ENCODE data around the gene USP15.

Gene USP15

GRCh38 chr12:62288328-62288727 is 28.1 kb downstream of the USP15 start (continued):
- no peak for TF ChIP-seq TSHZ1 (tag by site-specific recombination; IDR thresholded peaks at IDR 0.05; ENCODE audit: borderline replicate concordance)
- no peak for TF ChIP-seq ZNF18 (tag by site-specific recombination; IDR thresholded peaks at IDR 0.05)

GRCh38 chr12:62290846-62291245 is 30.6 kb downstream of the USP15 start:
- H3K27ac ChIP-seq (ENCODE audit: extremely low read depth, low read depth, low read length), result no peak overlapping the region
- no peaks in the 10 kb centered on the region for H3K9me3 ChIP-seq (ENCODE audit: control insufficient read depth, insufficient read depth, low read depth, low read length)
- TF ChIP-seq SCRT2 (tag by site-specific recombination; IDR thresholded peaks at IDR 0.05), result no peak
- TF ChIP-seq ZNF350 (tag by site-specific recombination; IDR thresholded peaks at IDR 0.05), result no peak
- no peak for TF ChIP-seq ZNF660 (tag by site-specific recombination; IDR thresholded peaks at IDR 0.05)
- no peak for TF ChIP-seq ZNF157 (tag by site-specific recombination; IDR thresholded peaks at IDR 0.05)
- no peak for TF ChIP-seq ZNF558 (tag by site-specific recombination; IDR thresholded peaks at IDR 0.05)
- TF ChIP-seq, protein P1, sequence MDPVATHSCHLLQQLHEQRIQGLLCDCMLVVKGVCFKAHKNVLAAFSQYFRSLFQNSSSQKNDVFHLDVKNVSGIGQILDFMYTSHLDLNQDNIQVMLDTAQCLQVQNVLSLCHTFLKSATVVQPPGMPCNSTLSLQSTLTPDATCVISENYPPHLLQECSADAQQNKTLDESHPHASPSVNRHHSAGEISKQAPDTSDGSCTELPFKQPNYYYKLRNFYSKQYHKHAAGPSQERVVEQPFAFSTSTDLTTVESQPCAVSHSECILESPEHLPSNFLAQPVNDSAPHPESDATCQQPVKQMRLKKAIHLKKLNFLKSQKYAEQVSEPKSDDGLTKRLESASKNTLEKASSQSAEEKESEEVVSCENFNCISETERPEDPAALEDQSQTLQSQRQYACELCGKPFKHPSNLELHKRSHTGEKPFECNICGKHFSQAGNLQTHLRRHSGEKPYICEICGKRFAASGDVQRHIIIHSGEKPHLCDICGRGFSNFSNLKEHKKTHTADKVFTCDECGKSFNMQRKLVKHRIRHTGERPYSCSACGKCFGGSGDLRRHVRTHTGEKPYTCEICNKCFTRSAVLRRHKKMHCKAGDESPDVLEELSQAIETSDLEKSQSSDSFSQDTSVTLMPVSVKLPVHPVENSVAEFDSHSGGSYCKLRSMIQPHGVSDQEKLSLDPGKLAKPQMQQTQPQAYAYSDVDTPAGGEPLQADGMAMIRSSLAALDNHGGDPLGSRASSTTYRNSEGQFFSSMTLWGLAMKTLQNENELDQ (tag by site-specific recombination; IDR thresholded peaks at IDR 0.05; ENCODE audit: low read depth), result no peak
- TF ChIP-seq, protein P2, sequence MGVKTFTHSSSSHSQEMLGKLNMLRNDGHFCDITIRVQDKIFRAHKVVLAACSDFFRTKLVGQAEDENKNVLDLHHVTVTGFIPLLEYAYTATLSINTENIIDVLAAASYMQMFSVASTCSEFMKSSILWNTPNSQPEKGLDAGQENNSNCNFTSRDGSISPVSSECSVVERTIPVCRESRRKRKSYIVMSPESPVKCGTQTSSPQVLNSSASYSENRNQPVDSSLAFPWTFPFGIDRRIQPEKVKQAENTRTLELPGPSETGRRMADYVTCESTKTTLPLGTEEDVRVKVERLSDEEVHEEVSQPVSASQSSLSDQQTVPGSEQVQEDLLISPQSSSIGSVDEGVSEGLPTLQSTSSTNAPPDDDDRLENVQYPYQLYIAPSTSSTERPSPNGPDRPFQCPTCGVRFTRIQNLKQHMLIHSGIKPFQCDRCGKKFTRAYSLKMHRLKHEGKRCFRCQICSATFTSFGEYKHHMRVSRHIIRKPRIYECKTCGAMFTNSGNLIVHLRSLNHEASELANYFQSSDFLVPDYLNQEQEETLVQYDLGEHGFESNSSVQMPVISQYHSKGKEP (tag by site-specific recombination; IDR thresholded peaks at IDR 0.05), result no peak
- no peak for TF ChIP-seq GFI1B (tag by site-specific recombination; IDR thresholded peaks at IDR 0.05)
- POLR2A ChIA-PET, result no interaction called here
- CTCF ChIA-PET, result interaction anchor here (1.2 kb wide), 1 partner anchor 148 kb away, joined by 6 read pairs; no protein-coding TSS in a partner anchor
- H3K4me3 ChIP-seq (ENCODE audit: low read depth, low read length), result no peak overlapping the region
- H3K36me3 ChIP-seq (ENCODE audit: control insufficient read depth in 2 of 2, insufficient read depth in 1 of 2, low read length in 2 of 2), result peaks cover 0 to 10% of the 10 kb centered on the region in 2 experiments; a peak in 1 of 3 replicates
- H3K4me1 ChIP-seq (ENCODE audit: control insufficient read depth, insufficient read depth, low read length), result peaks cover 7% of the 10 kb centered on the region; the same call in 1 of the 2 replicates

DNA sequence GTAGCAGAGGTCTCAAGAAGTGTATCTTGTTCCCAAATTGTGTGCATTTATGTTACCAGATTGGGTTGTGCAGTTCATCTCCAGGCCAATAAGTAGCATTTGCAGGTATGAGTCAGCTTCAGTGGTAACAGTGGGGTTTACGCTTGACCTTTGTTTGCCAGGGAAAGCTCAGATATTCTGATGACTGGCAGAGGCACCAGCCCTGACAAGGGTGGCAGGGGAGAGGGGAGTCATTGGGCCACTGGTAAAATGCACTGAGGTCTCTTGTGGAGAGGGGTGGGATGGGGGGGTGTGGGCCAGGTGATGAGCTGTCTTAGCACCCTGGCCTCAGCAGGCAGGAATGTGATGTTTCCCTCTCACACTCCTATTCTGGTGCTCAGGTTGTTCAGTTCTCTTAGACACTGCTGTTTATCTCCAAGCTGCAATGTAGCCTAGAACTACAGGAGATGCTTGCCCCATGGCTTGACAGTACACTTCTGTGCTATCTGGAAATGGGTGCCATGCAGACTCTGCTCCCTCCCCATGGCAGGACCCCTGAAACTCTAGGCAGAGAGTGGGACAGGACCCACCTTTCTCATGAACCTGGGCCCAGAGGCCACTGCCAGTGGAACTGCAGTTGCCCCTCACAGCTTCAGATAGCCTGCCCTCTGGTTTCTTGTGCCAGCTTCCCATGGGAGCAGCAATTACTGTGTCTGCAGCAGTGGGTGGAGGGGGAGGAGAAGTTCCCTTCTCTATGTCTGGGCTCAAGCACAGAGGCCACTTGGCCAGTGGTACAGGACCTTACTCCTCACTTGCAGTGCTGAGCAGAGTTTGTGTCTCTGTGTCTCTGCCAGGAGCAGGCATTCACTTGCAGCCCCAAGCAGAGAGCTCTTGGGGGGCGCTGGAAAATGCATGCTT is 31.9 kb downstream of the USP15 start:
- Histone ChIP-seq H3K27ac (ENCODE audit: extremely low read depth, low read depth, low read length) (no peak overlapping the region), H3K4me3 (ENCODE audit: low read depth, low read length) (no peak overlapping the region), H3K36me3 (ENCODE audit: control insufficient read depth in 2 of 2, insufficient read depth in 1 of 2, low read length in 2 of 2) (peaks cover 0 to 20% of the 10 kb centered on the region in 2 experiments; a peak in 1 of 3 replicates), H3K9me3 (ENCODE audit: control insufficient read depth, insufficient read depth, low read depth, low read length) (no peaks in the 10 kb centered on the region), H3K4me1 (ENCODE audit: control insufficient read depth, insufficient read depth, low read length) (peaks cover 7% of the 10 kb centered on the region; the same call in 1 of the 2 replicates)
- CTCF ChIA-PET, result no interaction called here
- POLR2A ChIA-PET, result no interaction called here
- TF ChIP-seq, protein P3, sequence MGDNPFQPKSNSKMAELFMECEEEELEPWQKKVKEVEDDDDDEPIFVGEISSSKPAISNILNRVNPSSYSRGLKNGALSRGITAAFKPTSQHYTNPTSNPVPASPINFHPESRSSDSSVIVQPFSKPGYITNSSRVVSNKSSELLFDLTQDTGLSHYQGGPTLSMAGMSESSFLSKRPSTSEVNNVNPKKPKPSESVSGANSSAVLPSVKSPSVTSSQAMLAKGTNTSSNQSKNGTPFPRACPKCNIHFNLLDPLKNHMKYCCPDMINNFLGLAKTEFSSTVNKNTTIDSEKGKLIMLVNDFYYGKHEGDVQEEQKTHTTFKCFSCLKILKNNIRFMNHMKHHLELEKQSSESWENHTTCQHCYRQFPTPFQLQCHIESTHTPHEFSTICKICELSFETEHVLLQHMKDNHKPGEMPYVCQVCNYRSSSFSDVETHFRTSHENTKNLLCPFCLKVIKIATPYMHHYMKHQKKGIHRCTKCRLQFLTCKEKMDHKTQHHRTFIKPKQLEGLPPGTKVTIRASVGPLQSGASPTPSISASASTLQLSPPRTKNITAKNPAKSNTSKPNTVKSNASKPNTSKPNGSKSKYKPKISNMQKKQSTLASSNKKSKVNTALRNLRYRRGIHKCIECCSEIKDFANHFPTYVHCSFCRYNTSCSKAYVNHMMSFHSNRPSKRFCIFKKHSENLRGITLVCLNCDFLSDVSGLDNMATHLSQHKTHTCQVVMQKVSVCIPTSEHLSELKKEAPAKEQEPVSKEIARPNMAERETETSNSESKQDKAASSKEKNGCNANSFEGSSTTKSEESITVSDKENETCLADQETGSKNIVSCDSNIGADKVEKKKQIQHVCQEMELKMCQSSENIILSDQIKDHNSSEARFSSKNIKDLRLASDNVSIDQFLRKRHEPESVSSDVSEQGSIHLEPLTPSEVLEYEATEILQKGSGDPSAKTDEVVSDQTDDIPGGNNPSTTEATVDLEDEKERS (tag by site-specific recombination; IDR thresholded peaks at IDR 0.05), result no peak
- TF ChIP-seq ZBTB17 (tag by site-specific recombination; IDR thresholded peaks at IDR 0.05) (no peak), KLF8 (tag by site-specific recombination; IDR thresholded peaks at IDR 0.05) (no peak), ZNF280C (tag by site-specific recombination; IDR thresholded peaks at IDR 0.05) (no peak), ZFHX2 (tag by site-specific recombination; conservative IDR thresholded peaks at IDR 0.05) (0 out of 2 replicates have a peak, but pooled peaks have one; percentile 20), ZNF530 (tag by site-specific recombination; IDR thresholded peaks at IDR 0.05; ENCODE audit: low read depth) (no peak)
